ENCODE results near the gene AFF3.
"Not testable (repeated sequence)": the region's sequence is repeated elsewhere in the genome, so short reads cannot be mapped to it uniquely, and the experiment has no call there.

The AFF3 gene

DNA sequence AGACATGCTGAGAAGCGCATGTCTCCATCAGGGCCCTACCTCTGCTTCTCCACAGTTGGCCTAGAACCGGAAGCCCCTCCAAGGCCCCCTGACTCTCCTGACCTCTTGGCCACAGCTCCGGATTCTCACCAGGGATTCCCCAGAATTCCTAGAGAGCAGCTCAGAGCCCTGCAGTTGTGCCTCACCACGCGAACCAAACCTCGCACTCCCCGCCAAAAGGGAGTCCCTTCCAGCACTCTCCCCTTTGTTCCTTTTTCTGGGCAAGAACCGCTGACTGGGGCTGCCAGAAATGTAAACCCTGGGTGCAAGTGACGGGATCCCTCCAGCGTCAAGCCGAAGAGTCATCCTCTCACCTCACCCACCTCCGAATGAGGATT is 36.7 kb downstream of the AFF3 start:
- no peak for DNase-seq

DNA sequence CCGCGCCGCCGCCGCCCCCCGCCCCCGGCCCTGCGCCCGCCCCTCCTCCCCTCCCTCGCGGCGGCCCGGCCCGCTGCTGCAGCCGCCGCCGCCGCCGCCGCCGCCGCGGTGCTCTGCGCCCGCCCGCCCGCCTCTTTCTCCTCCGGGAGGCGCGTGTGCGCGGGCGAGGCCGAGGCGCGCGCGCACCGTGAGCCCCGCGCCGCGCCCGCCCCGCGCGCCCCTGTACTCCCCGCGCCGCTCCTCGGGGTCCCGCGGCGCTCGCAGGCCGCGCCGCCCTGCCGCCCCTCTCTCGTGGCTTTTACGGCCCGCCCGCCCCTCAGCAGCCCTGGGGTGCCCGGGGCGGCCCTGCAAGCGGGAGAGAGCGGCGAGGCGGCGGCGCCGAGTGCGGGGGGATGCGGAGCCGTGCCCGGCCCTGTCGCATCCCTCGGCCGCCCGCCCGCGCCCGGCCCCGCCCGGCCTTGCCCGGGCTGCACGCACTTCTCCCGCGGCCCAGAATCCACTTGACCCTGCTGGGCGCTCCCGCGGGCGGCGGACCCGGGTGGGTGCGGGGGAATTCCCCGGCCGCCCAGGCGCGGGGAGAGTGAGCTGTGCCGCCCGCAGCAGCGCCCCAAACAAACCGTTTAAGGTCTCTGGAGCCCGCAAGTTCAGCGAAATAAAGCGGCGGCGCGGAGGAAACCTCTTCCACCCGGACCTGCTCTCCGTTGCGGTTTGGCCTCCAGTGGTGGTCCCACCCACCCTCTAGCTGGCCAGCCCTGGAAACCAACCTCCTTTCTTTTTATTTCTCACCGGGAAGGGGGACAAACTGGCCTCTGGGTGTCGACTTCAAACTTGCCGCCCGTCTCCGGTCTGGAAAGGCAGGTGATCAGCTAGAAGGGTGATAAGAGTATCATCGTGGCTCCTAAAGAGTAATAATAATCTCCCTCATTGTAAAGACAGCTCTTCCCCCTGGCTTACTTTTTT is 37.4 kb downstream of the AFF3 start:
- DNase-seq, result no peak

DNA sequence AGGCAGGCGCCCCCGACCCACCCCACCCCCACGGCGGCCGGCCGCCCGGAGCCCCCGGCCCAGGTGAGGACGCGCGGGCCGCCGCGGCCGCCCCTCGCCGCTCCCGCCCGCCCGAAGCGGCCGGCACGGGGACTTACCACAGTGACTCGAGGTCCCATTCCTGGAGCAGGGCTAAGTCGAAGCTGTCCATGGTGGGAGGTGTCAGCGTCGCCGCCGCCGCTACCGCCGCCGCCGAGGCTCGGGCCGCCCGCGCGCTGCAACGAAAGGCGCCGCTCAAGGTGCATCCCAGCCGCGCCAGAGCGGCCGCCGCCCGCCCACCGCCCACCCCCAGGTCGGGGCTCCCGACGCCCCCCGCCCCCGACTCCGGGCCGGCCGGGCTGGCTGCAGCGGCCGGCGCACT is 38.1 kb downstream of the AFF3 start:
- not testable (repeated sequence) for DNase-seq

DNA sequence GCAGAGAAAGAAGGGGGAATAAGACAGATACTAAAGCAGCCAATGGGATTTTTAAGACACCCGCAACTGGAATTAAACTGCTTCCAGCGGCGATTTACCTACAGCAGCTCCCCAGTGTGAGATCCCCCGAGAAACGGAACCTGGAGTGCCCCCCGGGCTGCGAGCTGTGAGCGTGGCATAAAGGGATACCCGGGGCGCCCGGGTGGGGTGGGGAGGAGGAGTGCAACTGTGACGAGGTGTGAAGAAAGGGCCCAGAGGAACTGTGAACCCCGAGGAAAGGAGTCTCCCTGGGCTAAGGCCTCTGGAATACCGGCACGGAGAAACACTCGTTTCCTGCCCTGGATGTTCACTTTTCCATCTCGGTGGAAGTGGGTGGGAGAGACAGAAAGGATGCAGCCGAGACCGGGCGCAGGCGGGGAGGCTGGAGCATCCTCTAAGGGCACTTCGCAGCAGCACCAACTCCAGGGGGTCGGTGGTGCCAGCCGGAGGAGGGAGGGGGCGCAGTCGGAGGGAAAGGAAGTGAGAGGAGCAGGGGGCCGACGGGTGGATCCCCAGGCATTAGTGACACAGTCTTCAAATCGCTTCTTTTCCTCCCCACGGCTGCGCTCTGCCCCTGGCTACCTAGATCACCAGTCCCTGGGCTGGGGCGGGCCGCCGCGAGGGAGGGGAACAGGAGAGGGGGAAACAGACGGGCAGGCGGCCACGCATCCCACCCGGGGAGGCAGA is 38.7 kb downstream of the AFF3 start:
- DNase-seq, result not testable (repeated sequence)

GRCh38 chr2:100102466-100103180 is 39.8 kb downstream of the AFF3 start:
- not testable (repeated sequence) for DNase-seq

- not testable (repeated sequence) for DNase-seq
Observed at GRCh38 chr2:100098855-100099254, 43.5 kb downstream of the AFF3 start.

DNA sequence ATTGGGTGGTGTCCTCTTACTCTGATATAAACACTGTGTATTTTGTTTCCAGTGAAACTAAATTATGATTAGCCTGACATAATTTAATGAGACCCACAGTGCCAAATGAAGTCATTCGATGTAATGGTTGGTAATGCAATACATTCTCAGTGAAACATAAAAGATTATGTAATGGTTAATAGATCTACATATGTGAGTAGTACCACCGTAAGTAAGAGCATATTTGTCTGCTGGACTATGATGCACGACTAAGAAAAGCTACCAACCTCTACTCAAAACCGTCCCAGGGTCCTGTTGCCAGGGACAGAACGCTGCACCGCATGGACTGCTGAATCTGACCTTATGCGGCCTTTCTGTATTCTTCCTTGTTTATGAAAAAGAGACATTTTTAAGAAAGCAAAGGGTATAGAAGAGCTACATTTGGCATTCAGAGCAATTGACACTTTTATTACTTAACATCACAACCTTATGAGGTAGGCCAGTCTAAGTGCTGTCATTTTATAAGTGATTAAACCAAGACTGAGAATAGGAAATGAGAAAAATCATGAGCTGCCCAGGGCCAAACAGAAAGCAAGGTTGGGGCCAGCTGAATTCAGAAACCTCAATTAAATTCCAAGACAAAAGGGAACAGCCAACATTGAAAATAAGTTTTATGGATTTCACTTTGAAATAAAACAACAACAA is 44.6 kb downstream of the AFF3 start:
- not testable (repeated sequence) for DNase-seq

- not testable (repeated sequence) for DNase-seq
Observed at GRCh38 chr2:100095845-100096244, 46.5 kb downstream of the AFF3 start.

GRCh38 chr2:100091807-100092206 is 50.6 kb downstream of the AFF3 start:
- DNase-seq, result not testable (repeated sequence)

- not testable (repeated sequence) for DNase-seq
Observed at GRCh38 chr2:100085744-100086143, 56.6 kb downstream of the AFF3 start.

DNA sequence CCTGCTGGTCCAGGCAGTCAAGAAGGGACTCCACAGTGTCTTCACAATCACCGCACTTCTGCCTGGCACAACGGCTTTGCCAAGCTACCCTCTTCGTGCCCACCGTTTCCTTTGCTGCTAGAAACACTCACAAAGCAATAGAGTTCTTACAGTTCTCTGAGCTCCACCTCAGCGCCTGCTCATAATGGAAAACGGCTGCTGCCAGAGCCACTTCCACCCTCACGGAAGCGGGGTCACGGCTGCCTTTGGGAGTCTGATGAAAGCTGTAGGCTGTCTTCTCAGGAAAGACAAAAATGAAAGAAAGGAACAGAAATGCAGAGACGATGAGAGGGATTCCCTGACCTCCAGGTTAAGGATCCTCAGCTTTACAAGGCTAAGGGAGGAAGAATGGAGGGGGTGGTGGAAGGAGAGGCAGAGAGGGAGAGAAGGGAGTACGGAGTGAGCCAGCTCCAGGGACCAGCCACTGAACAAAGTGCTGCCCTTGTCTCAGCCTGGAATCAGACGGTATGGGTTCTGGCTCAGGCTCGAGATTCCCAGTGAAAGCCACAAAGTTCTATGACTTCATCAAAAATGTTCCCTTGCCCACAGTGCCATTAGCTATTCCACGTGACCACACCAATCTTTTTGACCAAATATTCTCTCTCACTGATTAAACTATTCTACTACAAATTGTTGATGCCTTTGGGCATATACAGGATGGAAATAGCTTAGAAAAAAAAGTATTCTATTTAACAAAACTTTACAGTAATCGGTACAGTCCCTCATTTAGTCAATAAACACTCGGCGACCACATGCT is 58.8 kb downstream of the AFF3 start:
- not testable (repeated sequence) for DNase-seq

- not testable (repeated sequence) for DNase-seq
Observed at GRCh38 chr2:100082302-100082978, 60.0 kb downstream of the AFF3 start.

DNA sequence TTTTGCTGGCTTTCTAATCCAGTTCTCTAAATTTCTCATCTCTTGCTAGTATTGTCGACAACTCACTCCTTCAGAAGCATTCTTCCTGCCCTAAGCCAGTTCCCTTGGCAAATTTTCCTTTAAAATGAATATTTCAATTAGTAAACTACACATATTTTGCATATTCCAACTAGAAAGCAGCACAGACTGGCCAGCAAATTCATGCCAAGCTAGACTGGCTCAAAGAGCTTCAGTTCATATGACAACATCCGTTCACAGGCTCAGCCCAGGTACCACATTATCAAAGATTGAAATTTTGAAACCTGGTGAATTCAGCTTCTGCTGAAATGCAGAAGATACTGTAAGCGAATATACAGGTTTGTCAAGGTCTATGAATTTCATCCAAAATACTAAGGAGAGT is 64.5 kb downstream of the AFF3 start:
- no peak for DNase-seq

GRCh38 chr2:100077456-100077855 is 64.9 kb downstream of the AFF3 start:
- DNase-seq, result no peak

DNA sequence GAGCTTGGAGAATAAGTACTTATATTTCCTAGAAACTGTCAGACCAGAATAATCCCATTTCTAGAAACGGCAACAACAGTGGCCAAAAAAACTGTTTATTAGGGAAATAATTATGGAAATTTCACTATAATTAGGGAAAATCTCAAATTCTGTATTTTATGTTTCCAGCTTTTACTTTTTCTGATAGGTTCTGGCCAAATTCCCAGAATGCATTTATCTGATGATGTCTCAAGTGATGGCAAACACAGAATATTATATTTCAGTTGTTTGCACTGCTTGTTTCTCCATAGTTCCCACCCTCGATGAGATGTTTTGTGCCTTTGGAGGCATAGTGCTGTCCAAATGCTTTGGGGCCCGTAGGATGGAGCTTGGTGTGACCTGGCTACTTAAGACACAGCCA is 66.9 kb downstream of the AFF3 start:
- no peak for DNase-seq

- no peak for DNase-seq
Observed at GRCh38 chr2:100073110-100073509, 69.3 kb downstream of the AFF3 start.

DNA sequence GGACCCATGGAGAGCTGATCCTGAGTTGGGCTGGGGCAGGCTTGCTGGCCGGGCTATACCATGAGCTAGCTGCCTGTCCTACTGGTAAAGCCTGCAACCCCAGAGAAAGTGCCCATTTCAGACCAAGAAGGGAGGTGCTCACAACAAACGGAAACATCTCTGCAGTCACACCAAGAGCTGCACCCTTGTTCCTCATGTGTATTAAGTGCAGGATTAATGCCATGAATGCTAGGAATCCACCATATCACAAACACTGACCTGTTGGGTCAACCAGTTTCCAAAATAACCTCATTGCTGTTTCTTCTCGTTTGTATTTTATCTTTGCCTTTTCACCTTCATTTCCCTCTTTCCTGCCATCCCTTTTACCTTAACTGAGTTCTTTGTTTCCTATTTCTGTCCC is 69.9 kb downstream of the AFF3 start:
- DNase-seq, result no peak

DNA sequence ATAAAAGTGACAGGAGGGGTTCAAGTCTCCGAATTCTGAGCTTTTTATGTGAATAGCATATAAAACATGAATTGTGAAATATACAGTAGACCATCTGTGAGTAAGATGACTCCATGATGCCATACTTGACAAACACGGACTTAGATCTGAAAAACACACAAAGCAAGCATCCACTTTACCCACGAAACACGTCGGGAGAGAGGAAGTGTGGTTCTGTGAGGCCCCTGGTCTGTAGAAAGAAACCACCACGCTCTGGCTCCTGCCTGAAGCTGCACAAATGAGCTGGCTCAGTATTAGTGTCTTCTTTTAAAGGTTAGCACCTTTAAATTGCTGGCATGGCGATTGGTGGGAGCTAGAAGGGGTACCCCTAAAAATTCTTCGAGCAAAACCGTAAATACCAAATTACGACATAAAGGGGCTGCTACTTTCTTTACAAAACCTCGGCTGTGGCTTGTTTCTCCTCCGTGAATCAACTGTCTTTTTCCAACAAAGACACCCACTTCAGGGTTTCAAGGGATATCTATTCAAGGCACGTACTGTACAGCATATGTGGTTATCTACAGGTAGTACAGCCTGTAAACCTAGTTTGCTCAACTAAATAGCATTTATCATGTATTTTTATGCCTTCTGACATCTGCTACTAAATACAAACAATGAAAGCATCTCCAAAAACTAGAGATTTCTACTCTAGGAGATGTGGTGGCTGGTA is 70.9 kb downstream of the AFF3 start:
- DNase-seq, result no peak

DNA sequence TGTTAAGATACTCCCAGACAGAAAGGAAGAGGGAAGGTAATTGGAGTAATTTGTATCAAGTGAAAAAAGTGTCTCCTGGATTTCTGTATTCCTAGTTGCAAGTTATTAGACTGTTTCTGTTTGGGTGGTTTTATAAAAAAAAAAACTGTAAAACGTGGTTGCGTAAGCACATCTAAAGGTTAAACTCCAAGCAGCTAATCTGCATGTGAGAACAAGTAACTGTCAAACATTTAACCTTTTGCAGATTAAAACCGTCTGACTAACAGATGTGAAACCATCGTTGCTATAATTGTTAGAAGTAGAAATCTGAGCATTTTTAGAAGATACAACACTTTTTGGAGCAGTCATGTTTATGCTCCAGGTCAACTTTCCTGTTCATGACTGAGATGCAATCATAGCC is 72.3 kb downstream of the AFF3 start:
- no peak for DNase-seq

DNA sequence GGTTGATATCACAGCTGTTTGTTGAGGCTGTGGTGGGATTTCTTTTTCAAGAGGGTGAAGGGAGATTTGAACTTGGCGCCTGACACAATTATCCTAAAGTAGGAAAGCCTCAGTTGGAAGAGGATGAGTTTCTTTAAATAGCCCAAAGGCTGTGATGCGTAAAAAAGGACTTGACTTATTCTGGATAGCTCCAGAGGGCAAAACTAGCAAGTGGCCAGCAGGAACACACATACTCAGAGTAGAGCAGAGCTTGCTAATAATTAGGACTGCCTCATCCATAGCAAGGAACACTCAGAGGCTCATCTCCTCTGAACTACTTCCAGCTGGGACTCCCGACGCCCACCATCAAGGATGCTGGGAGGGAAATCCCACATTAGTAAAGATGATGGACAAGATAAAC is 74.0 kb downstream of the AFF3 start:
- DNase-seq, result no peak

DNA sequence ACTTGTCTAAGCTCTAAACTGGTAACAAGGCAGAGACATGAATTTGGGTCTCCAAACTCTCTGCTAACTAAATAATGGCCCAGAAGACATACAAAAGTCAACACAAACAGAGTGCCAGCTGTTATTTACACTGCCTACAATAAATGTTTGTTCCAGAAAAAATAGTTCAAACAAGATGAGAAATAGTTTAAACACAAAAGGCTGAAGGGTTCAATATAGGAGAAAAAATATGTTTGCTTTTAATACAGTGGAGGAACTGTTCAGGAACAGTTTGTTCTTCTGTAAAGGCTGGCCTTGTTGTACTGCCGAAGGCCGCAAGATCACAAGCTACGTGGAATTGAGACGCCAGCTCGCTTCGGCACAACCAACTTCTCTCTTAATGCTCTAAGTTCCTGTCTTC is 74.6 kb downstream of the AFF3 start:
- DNase-seq, result no peak
